MM.1S (cell line): ENCODE results near the gene PILRA.
"Not testable (repeated sequence)": the region's sequence is repeated elsewhere in the genome, so short reads cannot be mapped to it uniquely, and the experiment has no call there.

Source experiments
- EZH2 ChIP-seq: fragments of 300-600 bp; sonication (generic); optimal IDR thresholded peaks from 2 replicates; pipeline ENCODE3; 2017; ENCODE audit warnings: low read depth, mild to moderate bottlenecking, antibody characterized with exemption, low read length, mixed read lengths
- EZH2phosphoT487 ChIP-seq: fragments of 300-600 bp; sonication (generic); IDR thresholded peaks from 2 replicates; pipeline ENCODE4 v1.6.1; 2018; ENCODE audit warnings: antibody characterized with exemption, low read length
- TF ChIP-seq, protein P1 (sequence below): fragments of 300-600 bp; sonication (generic); IDR thresholded peaks from 2 replicates; pipeline ENCODE4 v1.5.1; 2016; ENCODE audit warnings: antibody characterized with exemption, low read length, mixed read lengths

GRCh38 chr7:100345288-100345672, 28.0 kb upstream of the PILRA start:
- TF ChIP-seq, protein P1, sequence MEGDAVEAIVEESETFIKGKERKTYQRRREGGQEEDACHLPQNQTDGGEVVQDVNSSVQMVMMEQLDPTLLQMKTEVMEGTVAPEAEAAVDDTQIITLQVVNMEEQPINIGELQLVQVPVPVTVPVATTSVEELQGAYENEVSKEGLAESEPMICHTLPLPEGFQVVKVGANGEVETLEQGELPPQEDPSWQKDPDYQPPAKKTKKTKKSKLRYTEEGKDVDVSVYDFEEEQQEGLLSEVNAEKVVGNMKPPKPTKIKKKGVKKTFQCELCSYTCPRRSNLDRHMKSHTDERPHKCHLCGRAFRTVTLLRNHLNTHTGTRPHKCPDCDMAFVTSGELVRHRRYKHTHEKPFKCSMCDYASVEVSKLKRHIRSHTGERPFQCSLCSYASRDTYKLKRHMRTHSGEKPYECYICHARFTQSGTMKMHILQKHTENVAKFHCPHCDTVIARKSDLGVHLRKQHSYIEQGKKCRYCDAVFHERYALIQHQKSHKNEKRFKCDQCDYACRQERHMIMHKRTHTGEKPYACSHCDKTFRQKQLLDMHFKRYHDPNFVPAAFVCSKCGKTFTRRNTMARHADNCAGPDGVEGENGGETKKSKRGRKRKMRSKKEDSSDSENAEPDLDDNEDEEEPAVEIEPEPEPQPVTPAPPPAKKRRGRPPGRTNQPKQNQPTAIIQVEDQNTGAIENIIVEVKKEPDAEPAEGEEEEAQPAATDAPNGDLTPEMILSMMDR: peak; percentile 13; the same call in 1 of the 2 replicates
- not testable (repeated sequence) for TF ChIP-seq EZH2phosphoT487, EZH2
